ENCODE data around the gene C2. TPM values are rescaled to one million over a fixed set of nuclear protein-coding genes. Genes with fewer than 3 reads are reported as not detected.

C2 gene
- polyA plus RNA-seq, 1 of the 3 experiments (the other 2 are of a cell fraction): 0.43 TPM

GRCh38 chr6:31968326-31968725 is 40.8 kb downstream of the C2 start:
- Histone ChIP-seq H3K4me2 (no peak overlapping the region), H3K9me3 (no peaks in the 10 kb centered on the region), H3K27ac (ENCODE audit: low read depth in 2 of 2, low read length in 1 of 2) (no peak overlapping the region), H3K4me3 (ENCODE audit: low read depth in 2 of 2, low read length in 1 of 2) (no peak overlapping the region), H3K27me3 (ENCODE audit: insufficient read depth) (no peaks in the 10 kb centered on the region), H4K20me1 (ENCODE audit: insufficient read depth) (no peaks in the 10 kb centered on the region), H3F3A (replicated peaks; ENCODE audit: insufficient read depth) (peaks cover 10% of the 10 kb centered on the region), H3K9me2 (no peaks in the 10 kb centered on the region), H3K36me3 (replicated peaks in 1 of 2; ENCODE audit: control insufficient read depth in 1 of 2, insufficient read depth in 2 of 2, low read length in 1 of 2) (peaks cover 25 to 66% of the 10 kb centered on the region in 2 experiments), H3K4me1 (ENCODE audit: control insufficient read depth in 1 of 2, insufficient read depth in 2 of 2, low read depth in 1 of 2, low read length in 1 of 2) (peaks cover 5 to 25% of the 10 kb centered on the region in 2 experiments; a peak in 3 of 4 replicates), H2AFZ (ENCODE audit: low read depth) (no peak overlapping the region), H3K9ac (no peak overlapping the region), H3K79me2 (ENCODE audit: insufficient read depth) (peaks cover 26% of the 10 kb centered on the region)
- DNase-seq: no peak
- ChIA-PET CTCF (interaction anchor here (5.1 to 5.2 kb wide), 2 partner anchors 9 to 16 kb away, joined by 19 to 29 read pairs; partner anchors contain the start of genes NELFE and SKIC2), POLR2A (interaction anchor here (1.0 to 3.8 kb wide), 2 partner anchors 9 to 173 kb away, joined by 3 to 20 read pairs; partner anchors contain the start of genes NELFE, SKIC2 and VARS1)
- TF ChIP-seq JUND (IDR thresholded peaks at IDR 0.05): no peak
- no peak for TF ChIP-seq TAF1 (IDR thresholded peaks at IDR 0.05; ENCODE audit: borderline replicate concordance, low read depth, low read length)
- no peak for TF ChIP-seq NRF1 (IDR thresholded peaks at IDR 0.05; ENCODE audit: low read depth, low read length)
- TF ChIP-seq MAX (IDR thresholded peaks at IDR 0.05; ENCODE audit: low read depth): no peak
- TF ChIP-seq PBX3 (IDR thresholded peaks at IDR 0.05): no peak
- TF ChIP-seq GABPA (IDR thresholded peaks at IDR 0.05; ENCODE audit: low read depth): no peak
- no peak for TF ChIP-seq RCOR1 (IDR thresholded peaks at IDR 0.05; ENCODE audit: low read length)
- no peak for TF ChIP-seq ELF1 (IDR thresholded peaks at IDR 0.05)
- no peak for TF ChIP-seq SMC3 (IDR thresholded peaks at IDR 0.05; ENCODE audit: low read depth, low read length)
- TF ChIP-seq RFX5 (IDR thresholded peaks at IDR 0.05; ENCODE audit: low read length): no peak
- TF ChIP-seq EP300 (IDR thresholded peaks at IDR 0.05; ENCODE audit: borderline replicate concordance in 1 of 2, low read depth in 1 of 2, low read length in 1 of 2): no peak
- no peak for TF ChIP-seq FOXM1 (IDR thresholded peaks at IDR 0.05; ENCODE audit: low read depth)
- TF ChIP-seq MXI1 (IDR thresholded peaks at IDR 0.05; ENCODE audit: low read depth, low read length): no peak
- no peak for TF ChIP-seq EZH2phosphoT487 (IDR thresholded peaks at IDR 0.05; ENCODE audit: borderline replicate concordance, low read depth)
- no peak for TF ChIP-seq USF1 (IDR thresholded peaks at IDR 0.05; ENCODE audit: borderline replicate concordance, low read depth)
- 87% methylated on average over 6 of the region's 11 CpGs for WGBS (ENCODE audit: low lambda C conversion rate)

Data from SK-N-SH (cell line).